Measurements from ENCODE around the gene GDF9. TPM values are rescaled to one million over a fixed set of nuclear protein-coding genes. Genes with fewer than 3 reads are reported as not detected.

The GDF9 gene, protein sequence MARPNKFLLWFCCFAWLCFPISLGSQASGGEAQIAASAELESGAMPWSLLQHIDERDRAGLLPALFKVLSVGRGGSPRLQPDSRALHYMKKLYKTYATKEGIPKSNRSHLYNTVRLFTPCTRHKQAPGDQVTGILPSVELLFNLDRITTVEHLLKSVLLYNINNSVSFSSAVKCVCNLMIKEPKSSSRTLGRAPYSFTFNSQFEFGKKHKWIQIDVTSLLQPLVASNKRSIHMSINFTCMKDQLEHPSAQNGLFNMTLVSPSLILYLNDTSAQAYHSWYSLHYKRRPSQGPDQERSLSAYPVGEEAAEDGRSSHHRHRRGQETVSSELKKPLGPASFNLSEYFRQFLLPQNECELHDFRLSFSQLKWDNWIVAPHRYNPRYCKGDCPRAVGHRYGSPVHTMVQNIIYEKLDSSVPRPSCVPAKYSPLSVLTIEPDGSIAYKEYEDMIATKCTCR
- total RNA-seq, result under 1 TPM; 0.43 to 0.73 TPM

GRCh38 chr5:132866342-132867045 is at the start of gene GDF9, which contains the start of gene UQCRQ:
GDF9 (minus strand) TSS chr5:132866469; CDS start chr5:132864533, 1,936 bp downstream.
UQCRQ (plus strand) TSS chr5:132866642; CDS start chr5:132866882, 240 bp downstream.
- ChIA-PET POLR2A (interaction anchor here (0.6 to 2.1 kb wide), 6 partner anchors 10 to 495 kb away, joined by 3 to 8 read pairs (median 3); partner anchors contain the start of gene AFF4), CTCF (interaction anchor here (1.2 to 2.1 kb wide), 2 partner anchors 16 to 38 kb away, joined by 3 to 11 read pairs; no protein-coding TSS in a partner anchor)
- Mint-ChIP-seq H3K4me3 (peak within 1 kb of the TSS; percentile 100), H3K9me3 (no peaks in the 10 kb centered on the region), H3K27ac (peak within 1 kb of the TSS; percentile 99), H3K27me3 (no peaks in the 10 kb centered on the region), H3K36me3 (peaks cover 23% of the 10 kb centered on the region), H3K4me1 (ENCODE audit: low read depth) (peaks cover 28% of the 10 kb centered on the region)
- intact Hi-C loops (cut with micrococcal nuclease), result loop anchor here (1.0 to 5.0 kb wide), 6 partner anchors 89 to 339 kb away; partner anchors contain the start of genes AFF4, HSPA4, KIF3A and SEPTIN8
- DNase-seq, result peak; percentile 95

GRCh38 chr5:132915681-132916080 is 49.4 kb upstream of the GDF9 start:
- CTCF ChIA-PET, result interaction anchor here (0.7 kb wide), 1 partner anchor 24 kb away, joined by 3 read pairs; no protein-coding TSS in a partner anchor
- Mint-ChIP-seq H3K9me3 (no peaks in the 10 kb centered on the region), H3K4me1 (ENCODE audit: low read depth) (peaks cover 1% of the 10 kb centered on the region), H3K27me3 (no peaks in the 10 kb centered on the region), H3K36me3 (peaks cover 15% of the 10 kb centered on the region), H3K4me3 (no peak overlapping the region), H3K27ac (no peak overlapping the region)
- intact Hi-C loops (cut with micrococcal nuclease), result no loop called here
- POLR2A ChIA-PET, result no interaction called here
- DNase-seq, result no peak

DNA sequence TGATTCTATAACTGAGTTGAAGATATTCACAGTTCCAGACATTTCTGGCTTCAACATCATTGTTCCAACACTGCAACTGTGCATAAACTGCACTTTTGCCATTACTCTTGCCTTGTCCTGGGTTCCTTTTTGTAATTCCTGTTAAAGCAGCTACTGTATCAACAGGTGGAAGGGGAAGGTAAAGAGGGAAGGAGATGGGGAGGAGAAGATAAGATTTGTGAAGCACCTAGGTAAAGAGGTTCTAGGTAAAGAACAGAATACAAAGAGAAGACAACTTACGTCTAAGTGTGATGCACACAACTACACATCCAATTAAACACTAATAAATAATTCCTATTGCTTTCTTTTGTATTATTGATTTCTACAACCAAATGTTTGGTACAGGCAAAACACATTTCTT is 43.4 kb upstream of the GDF9 start:
- CTCF ChIA-PET, result interaction anchor here (0.7 kb wide), 1 partner anchor 80 kb away, joined by 4 read pairs; no protein-coding TSS in a partner anchor
- POLR2A ChIA-PET, result no interaction called here
- DNase-seq, result no peak
- intact Hi-C loops (cut with micrococcal nuclease), result no loop called here
- Mint-ChIP-seq H3K9me3 (no peaks in the 10 kb centered on the region), H3K4me1 (ENCODE audit: low read depth) (peaks cover 16% of the 10 kb centered on the region), H3K36me3 (peaks cover 10% of the 10 kb centered on the region), H3K27ac (no peak overlapping the region), H3K4me3 (no peak overlapping the region), H3K27me3 (no peaks in the 10 kb centered on the region)

DNA sequence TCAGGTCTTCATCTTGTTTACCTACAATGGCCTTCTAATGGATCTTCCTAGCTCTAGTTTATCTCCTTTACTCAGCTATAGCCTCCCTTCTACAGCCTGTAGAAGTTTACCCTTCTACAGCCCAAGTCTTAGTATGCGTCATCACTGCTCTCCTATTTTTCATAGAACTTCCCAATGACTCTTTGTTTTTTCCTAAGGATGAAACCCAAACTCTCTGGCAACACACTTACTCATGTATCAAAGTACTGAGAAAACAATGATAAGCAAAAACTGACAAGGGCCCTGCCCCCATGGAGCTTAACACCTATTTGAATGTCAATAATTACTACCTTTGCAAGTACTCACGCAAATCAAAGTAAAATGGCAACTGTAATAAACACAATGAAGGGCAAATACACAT is 40.9 kb upstream of the GDF9 start:
- Mint-ChIP-seq H3K9me3 (no peaks in the 10 kb centered on the region), H3K27me3 (no peaks in the 10 kb centered on the region), H3K27ac (no peak overlapping the region), H3K4me3 (no peak overlapping the region), H3K36me3 (peaks cover 6% of the 10 kb centered on the region), H3K4me1 (ENCODE audit: low read depth) (peaks cover 16% of the 10 kb centered on the region)
- ChIA-PET CTCF (no interaction called here), POLR2A (no interaction called here)
- no peak for DNase-seq
- intact Hi-C loops (cut with micrococcal nuclease), result no loop called here

DNA sequence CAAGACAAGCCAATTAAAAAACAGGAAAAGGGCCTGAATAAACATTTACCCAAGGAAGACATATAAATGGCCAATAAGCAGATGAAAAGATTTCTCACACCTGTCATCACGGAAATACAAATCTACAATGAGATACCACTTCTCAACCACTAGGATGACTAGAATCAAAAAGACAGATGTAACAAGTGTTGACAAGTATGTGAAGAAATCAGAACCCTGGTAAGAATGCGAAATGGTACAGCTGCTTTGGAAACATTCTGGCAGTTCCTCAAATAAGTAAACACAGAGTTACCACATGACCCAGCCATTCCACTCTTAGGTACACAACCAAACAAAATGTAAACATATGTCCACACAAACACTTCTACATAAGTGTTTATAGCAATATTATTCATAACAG is 39.7 kb upstream of the GDF9 start:
- no peaks in the 10 kb centered on the region for H3K9me3 Mint-ChIP-seq
- intact Hi-C loops (cut with micrococcal nuclease), result no loop called here
- no peak for DNase-seq
- H3K27me3 Mint-ChIP-seq, result no peaks in the 10 kb centered on the region
- H3K27ac Mint-ChIP-seq, result no peak overlapping the region
- no peak overlapping the region for H3K4me3 Mint-ChIP-seq
- ChIA-PET CTCF (no interaction called here), POLR2A (no interaction called here)
- H3K4me1 Mint-ChIP-seq (ENCODE audit: low read depth), result peaks cover 16% of the 10 kb centered on the region
- peaks cover 2% of the 10 kb centered on the region for H3K36me3 Mint-ChIP-seq

GRCh38 chr5:132901730-132902129 is 35.5 kb upstream of the GDF9 start:
- Mint-ChIP-seq H3K27me3 (no peaks in the 10 kb centered on the region), H3K9me3 (no peaks in the 10 kb centered on the region), H3K27ac (no peak overlapping the region), H3K4me1 (ENCODE audit: low read depth) (peaks cover 9% of the 10 kb centered on the region), H3K36me3 (peaks cover 9% of the 10 kb centered on the region), H3K4me3 (no peak overlapping the region)
- POLR2A ChIA-PET, result no interaction called here
- intact Hi-C loops (cut with micrococcal nuclease), result no loop called here
- CTCF ChIA-PET, result no interaction called here
- DNase-seq, result no peak

GRCh38 chr5:132901036-132901435 is 34.8 kb upstream of the GDF9 start:
- ChIA-PET POLR2A (no interaction called here), CTCF (interaction anchor here (1.1 kb wide), 1 partner anchor 17 kb away, joined by 4 read pairs; no protein-coding TSS in a partner anchor)
- Mint-ChIP-seq H3K27me3 (no peaks in the 10 kb centered on the region), H3K36me3 (peaks cover 16% of the 10 kb centered on the region), H3K9me3 (no peaks in the 10 kb centered on the region), H3K27ac (no peak overlapping the region), H3K4me3 (no peak overlapping the region), H3K4me1 (ENCODE audit: low read depth) (peaks cover 5% of the 10 kb centered on the region)
- no peak for DNase-seq
- intact Hi-C loops (cut with micrococcal nuclease), result no loop called here

GRCh38 chr5:132898094-132898493 is 31.8 kb upstream of the GDF9 start:
- Mint-ChIP-seq H3K4me3 (no peak overlapping the region), H3K4me1 (ENCODE audit: low read depth) (no peaks in the 10 kb centered on the region), H3K9me3 (no peaks in the 10 kb centered on the region), H3K27me3 (no peaks in the 10 kb centered on the region), H3K27ac (no peak overlapping the region), H3K36me3 (peaks cover 29% of the 10 kb centered on the region)
- POLR2A ChIA-PET, result no interaction called here
- intact Hi-C loops (cut with micrococcal nuclease), result no loop called here
- no peak for DNase-seq
- CTCF ChIA-PET, result interaction anchor here (0.8 kb wide), 1 partner anchor 526 kb away, joined by 5 read pairs; no protein-coding TSS in a partner anchor

DNA sequence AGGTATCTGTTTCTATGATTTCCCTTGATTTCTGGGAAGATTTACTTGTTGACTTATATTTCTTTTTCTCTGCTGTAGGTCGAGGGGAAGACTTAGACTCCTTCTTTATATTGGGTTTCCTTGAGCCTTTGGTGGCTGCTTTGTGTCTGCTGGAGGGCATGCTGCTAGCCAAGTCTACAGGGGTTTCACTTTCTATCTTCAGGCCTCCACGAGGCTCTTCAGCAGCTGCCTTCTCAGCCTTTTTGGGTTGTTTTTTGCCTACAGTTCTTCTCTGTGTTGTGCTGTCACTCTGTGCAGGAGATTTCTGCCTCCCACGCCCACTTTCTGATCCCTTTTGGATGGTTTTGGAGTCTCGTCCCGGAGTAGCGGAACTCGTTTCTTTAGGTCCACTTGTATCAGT is 30.4 kb upstream of the GDF9 start:
- ChIA-PET POLR2A (no interaction called here), CTCF (no interaction called here)
- no peak overlapping the region for H3K27ac Mint-ChIP-seq
- H3K36me3 Mint-ChIP-seq, result peaks cover 36% of the 10 kb centered on the region
- no peaks in the 10 kb centered on the region for H3K27me3 Mint-ChIP-seq
- DNase-seq, result no peak
- no peak overlapping the region for H3K4me3 Mint-ChIP-seq
- intact Hi-C loops (cut with micrococcal nuclease), result no loop called here
- no peaks in the 10 kb centered on the region for H3K4me1 Mint-ChIP-seq (ENCODE audit: low read depth)
- no peaks in the 10 kb centered on the region for H3K9me3 Mint-ChIP-seq

- no peaks in the 10 kb centered on the region for H3K4me1 Mint-ChIP-seq (ENCODE audit: low read depth)
- intact Hi-C loops (cut with micrococcal nuclease), result no loop called here
- DNase-seq, result no peak
- no peaks in the 10 kb centered on the region for H3K27me3 Mint-ChIP-seq
- H3K27ac Mint-ChIP-seq, result no peak overlapping the region
- peaks cover 36% of the 10 kb centered on the region for H3K36me3 Mint-ChIP-seq
- no peaks in the 10 kb centered on the region for H3K9me3 Mint-ChIP-seq
- H3K4me3 Mint-ChIP-seq, result no peak overlapping the region
- ChIA-PET POLR2A (no interaction called here), CTCF (no interaction called here)
These were observed 29.5 kb upstream of the GDF9 start for GRCh38 chr5:132895719-132896305.

GRCh38 chr5:132890817-132891216 is 24.5 kb upstream of the GDF9 start:
- intact Hi-C loops (cut with micrococcal nuclease), result no loop called here
- ChIA-PET POLR2A (no interaction called here), CTCF (interaction anchor here (1.2 to 2.0 kb wide), 2 partner anchors 13 to 71 kb away, joined by 3 to 6 read pairs; no protein-coding TSS in a partner anchor)
- Mint-ChIP-seq H3K9me3 (no peaks in the 10 kb centered on the region), H3K27me3 (no peaks in the 10 kb centered on the region), H3K27ac (no peak overlapping the region), H3K36me3 (peaks cover 41% of the 10 kb centered on the region), H3K4me1 (ENCODE audit: low read depth) (no peaks in the 10 kb centered on the region), H3K4me3 (no peak overlapping the region)
- no peak for DNase-seq

DNA sequence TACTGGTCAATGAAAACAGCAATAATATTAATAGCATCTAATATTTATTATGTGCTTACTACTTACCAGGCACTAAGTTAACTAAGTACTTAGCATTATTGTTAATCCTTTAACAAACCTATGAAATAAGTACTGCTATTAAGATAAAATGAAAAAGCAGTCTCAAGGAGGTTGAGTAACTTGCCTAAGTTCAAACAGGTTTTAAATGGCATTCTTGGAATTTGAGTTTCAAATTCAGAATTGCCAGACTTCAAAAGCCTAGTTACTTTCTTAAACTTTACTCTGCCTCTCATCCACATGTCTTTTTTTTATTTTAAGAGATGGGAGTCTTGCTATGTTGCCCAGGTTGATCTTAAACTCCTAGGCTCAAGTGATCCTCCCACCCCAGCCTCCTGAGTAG is 23.2 kb upstream of the GDF9 start:
- ChIA-PET CTCF (no interaction called here), POLR2A (no interaction called here)
- H3K9me3 Mint-ChIP-seq, result no peaks in the 10 kb centered on the region
- peaks cover 3% of the 10 kb centered on the region for H3K4me1 Mint-ChIP-seq (ENCODE audit: low read depth)
- no peak overlapping the region for H3K27ac Mint-ChIP-seq
- H3K36me3 Mint-ChIP-seq, result peaks cover 38% of the 10 kb centered on the region
- no peak for DNase-seq
- no peaks in the 10 kb centered on the region for H3K27me3 Mint-ChIP-seq
- no peak overlapping the region for H3K4me3 Mint-ChIP-seq
- intact Hi-C loops (cut with micrococcal nuclease), result no loop called here
